Sigmoid colon (tissue), 4 donors: ENCODE results near the gene APBB2.
"Not testable (repeated sequence)": the region's sequence is repeated elsewhere in the genome, so short reads cannot be mapped to it uniquely, and the experiment has no call there.

ENCODE experiments used
- EP300 ChIP-seq, 4 donors: sonication (generic); formaldehyde crosslinking; IDR thresholded peaks; one replicate each; pipeline ENCODE4 v1.6.1; 2017; ENCODE audit warnings: antibody characterized with exemption in 4 of 4
- POLR2A ChIP-seq, 2 donors: fragments of 450-650 bp; IDR thresholded peaks; one replicate each; pipeline ENCODE4 v1.6.1; 2016; ENCODE audit warnings: antibody characterized with exemption in 2 of 2, mild to moderate bottlenecking in 2 of 2, moderate library complexity in 2 of 2
- POLR2AphosphoS5 ChIP-seq, 4 donors: sonication (generic); formaldehyde crosslinking; IDR thresholded peaks; one replicate each; pipeline ENCODE4 v1.6.1; 2017; ENCODE audit warnings: antibody characterized with exemption in 4 of 4
- TF ChIP-seq, protein P1 (sequence below), 4 experiments: fragments of 450-650 bp in 3 of 4; fragments of 200-600 bp in 1 of 4; IDR thresholded peaks; one replicate each; pipeline ENCODE4 v1.5.1; 2016 to 2019; ENCODE audit warnings: antibody characterized with exemption in 4 of 4, mild to moderate bottlenecking in 3 of 4, moderate library complexity in 2 of 4

DNA sequence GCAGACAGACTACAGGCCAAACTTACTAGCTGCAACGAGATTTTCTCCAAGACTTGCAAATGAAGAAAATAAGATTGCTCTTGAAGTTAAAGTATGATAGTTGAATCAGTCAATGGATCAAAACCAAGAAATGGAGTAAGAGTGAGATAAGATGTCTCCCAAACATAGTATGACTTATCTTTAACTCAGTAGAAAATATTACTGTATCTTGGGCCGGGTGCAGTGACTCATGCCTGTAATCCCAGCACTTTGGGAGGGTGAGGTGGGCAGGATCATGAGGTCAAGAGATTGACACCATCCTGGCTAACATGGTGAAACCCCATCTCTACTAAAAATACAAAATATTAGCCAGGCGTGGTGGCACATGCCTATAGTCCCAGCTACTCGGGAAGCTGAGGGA lies 220.0 kb downstream of the APBB2 start:
- TF ChIP-seq, protein P1, sequence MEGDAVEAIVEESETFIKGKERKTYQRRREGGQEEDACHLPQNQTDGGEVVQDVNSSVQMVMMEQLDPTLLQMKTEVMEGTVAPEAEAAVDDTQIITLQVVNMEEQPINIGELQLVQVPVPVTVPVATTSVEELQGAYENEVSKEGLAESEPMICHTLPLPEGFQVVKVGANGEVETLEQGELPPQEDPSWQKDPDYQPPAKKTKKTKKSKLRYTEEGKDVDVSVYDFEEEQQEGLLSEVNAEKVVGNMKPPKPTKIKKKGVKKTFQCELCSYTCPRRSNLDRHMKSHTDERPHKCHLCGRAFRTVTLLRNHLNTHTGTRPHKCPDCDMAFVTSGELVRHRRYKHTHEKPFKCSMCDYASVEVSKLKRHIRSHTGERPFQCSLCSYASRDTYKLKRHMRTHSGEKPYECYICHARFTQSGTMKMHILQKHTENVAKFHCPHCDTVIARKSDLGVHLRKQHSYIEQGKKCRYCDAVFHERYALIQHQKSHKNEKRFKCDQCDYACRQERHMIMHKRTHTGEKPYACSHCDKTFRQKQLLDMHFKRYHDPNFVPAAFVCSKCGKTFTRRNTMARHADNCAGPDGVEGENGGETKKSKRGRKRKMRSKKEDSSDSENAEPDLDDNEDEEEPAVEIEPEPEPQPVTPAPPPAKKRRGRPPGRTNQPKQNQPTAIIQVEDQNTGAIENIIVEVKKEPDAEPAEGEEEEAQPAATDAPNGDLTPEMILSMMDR (IDR thresholded peaks at IDR 0.05): not testable (repeated sequence)
- TF ChIP-seq POLR2AphosphoS5, EP300, POLR2A (IDR thresholded peaks at IDR 0.05): not testable (repeated sequence)
